Smooth muscle cell of the pulmonary artery (primary cell): ENCODE results near the gene IFI27. TPM values are rescaled to one million over a fixed set of nuclear protein-coding genes. Genes with fewer than 3 reads are reported as not detected.

Experiments
- total RNA-seq: library from RNA; depleted of rRNA; stranded (reverse); fragments of >200 nt; gene quantifications from 2 replicates; pipeline ENCODE4 v1.2.3, GENCODE V29; 2014

Gene IFI27
- total RNA-seq: 9.1 and 10.9 TPM in 2 replicates

DNA sequence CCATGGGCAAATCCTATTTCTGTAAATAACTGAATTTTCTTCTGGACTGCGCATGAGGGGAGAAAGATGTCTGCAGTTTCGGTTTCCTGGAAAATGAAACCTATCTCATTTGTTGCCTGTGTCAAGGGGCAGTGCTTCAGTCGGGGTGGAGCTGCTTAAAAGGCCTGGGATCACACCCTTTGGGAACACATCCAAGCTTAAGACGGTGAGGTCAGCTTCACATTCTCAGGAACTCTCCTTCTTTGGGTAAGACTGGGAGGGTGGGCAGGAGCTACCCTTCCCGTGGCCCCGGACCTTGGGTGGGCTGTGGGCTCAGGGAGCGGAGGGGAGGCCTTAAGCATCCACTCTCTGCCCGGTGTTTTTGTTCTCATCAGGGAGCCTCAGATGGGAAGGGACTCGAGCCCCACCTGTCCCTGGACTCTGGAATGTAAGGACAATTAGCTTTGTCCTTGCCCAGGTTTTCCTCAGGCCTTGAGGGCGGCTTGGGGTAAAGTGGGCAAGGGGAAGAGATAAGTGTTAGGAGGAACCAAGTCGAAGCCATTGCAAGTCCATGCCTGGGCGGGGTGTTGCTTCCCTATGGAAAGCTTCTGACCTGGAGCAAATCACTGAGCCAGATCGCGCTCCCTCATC lies at the start of gene IFI27:
Gene IFI27, plus strand, starts transcription at position 185 of the 630 bp plus-strand sequence.

DNA sequence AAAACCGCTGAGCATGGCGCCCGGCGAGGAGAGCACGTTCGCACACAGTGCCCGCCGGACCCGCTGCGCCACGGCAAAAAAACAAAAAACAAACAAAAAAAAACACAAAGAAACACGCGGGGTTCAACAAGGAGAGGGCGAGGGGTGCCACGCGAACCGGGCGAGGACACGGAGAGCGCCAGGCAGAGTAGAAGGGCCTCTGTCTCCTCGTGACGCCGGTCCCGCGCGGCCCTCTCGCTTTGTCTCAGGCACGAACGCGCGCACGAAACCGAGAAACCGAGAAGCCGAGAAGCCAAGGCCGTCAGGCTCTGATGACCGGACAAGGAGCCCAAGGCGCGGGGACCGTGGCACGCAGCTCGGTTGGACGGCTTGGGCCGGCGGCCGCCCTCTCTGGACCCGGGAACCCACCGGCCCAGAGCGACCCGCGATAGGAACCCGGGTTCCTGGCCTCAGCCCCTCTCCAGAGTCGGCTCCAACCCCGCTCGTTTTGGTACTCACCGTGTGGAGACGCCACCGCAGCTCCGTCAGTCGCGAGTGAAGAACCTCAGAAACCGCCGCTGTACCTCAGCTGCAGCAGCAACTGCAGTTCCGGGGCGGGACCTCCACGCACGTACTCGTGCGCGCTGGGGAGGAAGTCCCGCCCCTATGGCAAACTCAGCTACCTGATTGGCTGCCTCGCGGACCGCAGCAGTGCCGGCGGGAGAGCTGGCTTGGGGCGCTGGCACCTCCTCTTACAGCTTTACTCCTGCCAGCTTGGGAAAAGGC lies 29.7 kb upstream of the IFI27 start, which contains the start of the genes DDX24 and IFI27L1:
Gene DDX24, minus strand, starts transcription at position 582 of the 765 bp plus-strand sequence. CDS start 1,460 bp downstream, outside the sequence.
Gene IFI27L1, plus strand, starts transcription at position 690 of the 765 bp plus-strand sequence. CDS start 15,628 bp downstream, outside the sequence.

DNA sequence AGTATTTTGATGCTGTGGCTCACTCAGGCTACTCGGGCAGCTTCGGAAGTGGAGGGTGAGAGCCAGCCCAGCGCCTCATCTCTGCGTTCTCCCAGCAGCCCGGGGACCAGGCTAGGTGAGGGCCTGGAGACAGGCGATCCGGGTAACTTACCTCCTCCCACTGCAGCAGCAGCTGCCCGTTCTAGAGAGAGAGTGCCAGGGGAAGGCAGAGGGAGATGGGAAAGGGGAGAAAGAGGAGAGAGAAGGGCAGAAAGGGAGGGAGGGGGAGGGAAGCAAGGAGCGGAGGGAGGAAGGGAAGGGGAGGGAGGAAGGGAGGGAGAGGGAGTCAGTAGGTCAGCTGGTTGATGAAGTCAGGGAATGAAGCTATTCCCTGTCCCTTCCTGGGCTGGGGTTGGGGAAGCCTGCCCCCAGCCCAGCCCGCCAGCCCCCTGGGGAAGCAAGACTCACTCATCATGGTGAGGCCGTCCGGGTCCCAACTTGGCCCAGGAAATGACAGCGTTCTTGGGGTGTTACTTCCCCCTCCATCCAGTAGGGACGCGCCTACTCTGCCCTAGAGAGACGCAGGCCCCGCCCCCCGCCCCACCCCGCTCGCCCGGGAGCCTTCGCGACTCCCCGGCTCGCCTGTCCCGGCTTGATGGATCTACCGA lies 18.7 kb downstream of the IFI27 start, which contains the start of gene IFI27L2:
Gene IFI27L2, minus strand, starts transcription at position 494 of the 647 bp plus-strand sequence. Its CDS starts 40 bp downstream, at position 454.

Other genes starting within 250 kb of the IFI27 start
- gene FAM181A, start 183.4 kb upstream of the IFI27 start, total RNA-seq: not detected in 2 replicates
- 0.52 and 1.7 TPM in 2 replicates for gene ASB2, start 134.2 kb upstream of the IFI27 start, total RNA-seq
- not detected in 2 replicates for gene CCDC197, start 113.4 kb upstream of the IFI27 start, total RNA-seq
- gene OTUB2, start 84.4 kb upstream of the IFI27 start, total RNA-seq: 1.8 and 1.9 TPM in 2 replicates
- gene DDX24, start 29.5 kb upstream of the IFI27 start, total RNA-seq: 128 and 134 TPM in 2 replicates
- gene IFI27L1, start 29.4 kb upstream of the IFI27 start, total RNA-seq: 8.7 and 11.1 TPM in 2 replicates
- gene IFI27L2, start 18.9 kb downstream of the IFI27 start, total RNA-seq: 77.0 and 98.4 TPM in 2 replicates
- 0.33 and 1.4 TPM in 2 replicates for gene PPP4R4, start 63.6 kb downstream of the IFI27 start, total RNA-seq
- not detected in 2 replicates for gene SERPINA10, start 182.5 kb downstream of the IFI27 start, total RNA-seq
- gene SERPINA6, start 212.6 kb downstream of the IFI27 start, total RNA-seq: not detected in 2 replicates